NCI-H1105 (cell line): Measurements from ENCODE around the gene KIF6.

Source experiments
- DNase-seq: peaks from one replicate; lab custom pipeline; 2025; lab: John Stamatoyannopoulos, UW

The KIF6 gene

DNA sequence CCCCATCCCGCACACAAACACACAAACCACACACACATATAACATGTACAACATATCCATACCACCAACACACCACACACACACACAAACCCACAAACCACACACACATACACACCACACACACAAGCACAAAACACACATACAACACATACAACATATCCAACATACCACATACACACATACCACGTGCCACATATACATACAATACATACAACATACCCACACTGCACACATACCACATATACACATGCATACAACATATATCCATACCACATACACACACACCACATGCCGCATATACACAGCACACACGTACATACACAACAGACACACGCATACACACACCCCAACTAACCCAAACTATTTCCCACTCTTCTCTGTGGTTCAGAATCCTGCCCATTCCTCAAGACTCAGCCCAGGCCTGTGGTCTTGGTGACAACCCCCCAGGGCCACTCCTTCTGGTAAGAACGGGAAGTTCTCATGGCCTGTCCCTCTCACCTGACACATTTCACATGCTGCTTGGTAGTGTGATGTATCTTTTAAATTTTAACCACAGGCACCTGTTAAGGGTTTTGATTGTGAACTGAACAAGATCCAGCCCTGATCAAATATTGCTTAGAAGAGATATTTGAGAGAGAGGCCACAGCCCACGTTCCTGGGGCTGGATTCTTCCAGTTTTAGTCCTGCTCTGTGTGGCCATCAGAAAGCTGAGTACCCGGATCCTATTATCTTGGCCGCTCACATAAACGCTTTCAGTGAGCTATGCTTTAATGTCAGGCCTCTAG is 346.8 kb downstream of the KIF6 start:
- no peak for DNase-seq

DNA sequence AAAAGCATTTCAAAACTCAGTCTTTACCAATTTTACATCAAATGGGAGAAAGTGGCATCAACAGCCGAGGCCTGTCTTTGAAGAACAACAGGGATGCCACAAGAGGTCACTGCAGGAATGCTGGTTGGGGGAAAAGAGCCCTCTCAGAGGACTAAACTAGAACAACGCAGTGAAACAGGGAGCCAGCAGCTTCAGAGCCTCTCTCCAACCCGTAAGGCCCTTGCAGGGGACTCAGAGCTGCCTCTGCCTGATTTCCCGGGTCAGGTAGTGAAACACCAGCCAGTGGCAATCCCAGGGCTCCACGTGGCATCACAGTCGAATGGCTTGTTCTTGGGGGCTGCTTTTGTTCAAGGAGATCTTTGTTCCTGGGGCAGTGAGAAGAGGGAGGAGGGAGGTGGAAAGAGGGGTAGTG is 347.7 kb downstream of the KIF6 start:
- DNase-seq, result no peak

DNA sequence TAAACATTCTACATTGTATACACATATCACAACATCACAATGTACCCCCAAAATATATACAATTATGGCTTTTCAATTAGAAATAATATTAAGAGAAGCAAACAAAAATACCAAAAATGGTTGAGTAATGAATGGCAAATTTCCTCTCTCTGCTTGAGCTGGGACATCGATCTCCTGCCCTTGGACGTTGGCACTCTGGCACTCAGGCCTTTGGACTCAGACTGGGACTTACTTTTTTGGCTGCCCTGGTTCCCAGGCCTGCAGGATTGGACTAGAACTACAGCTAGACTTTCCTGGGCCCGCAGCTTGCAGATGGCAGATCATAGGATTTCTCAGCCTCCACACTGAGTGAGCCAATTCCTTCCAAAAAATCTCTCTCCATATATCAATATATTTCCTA is 349.8 kb downstream of the KIF6 start:
- DNase-seq, result no peak

DNA sequence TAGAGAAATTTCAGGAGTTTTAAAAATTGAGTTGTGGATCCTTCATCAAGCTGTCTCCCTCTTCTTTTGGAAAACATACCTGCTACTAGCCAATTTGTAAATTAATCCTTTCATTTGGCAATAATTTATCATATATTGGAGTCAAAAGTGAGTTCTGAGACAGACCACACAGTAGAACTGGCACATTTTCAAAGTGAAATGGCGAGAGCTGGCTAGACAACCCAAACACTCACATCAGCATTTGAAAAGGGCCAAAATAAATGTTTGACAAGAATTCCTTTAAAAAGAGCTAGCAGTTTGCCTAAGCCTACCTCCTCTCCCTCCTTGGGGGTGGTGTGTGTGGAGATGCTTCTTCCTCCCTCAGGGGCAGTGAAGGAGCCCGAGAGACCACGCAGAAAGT is 354.8 kb downstream of the KIF6 start:
- no peak for DNase-seq

DNA sequence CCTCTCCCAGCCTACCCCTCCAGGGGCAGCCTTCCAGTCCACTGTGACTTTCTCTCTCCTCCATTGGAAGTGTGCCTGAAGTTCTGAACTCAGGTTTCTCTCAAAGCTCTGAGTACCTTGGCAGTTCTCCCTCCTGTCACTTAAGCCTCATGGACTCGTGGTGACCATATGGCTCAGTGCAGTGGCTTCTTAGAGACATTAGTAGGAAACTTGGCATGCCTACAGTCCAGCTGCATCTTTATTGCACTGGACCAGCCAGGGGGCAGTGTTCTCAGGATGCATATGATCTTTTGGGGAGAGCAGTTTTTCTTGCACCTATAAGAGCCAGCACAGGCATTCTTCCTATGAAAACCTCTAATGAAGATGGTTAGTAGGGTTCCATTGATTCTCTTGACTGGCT is 355.2 kb downstream of the KIF6 start:
- DNase-seq, result no peak

DNA sequence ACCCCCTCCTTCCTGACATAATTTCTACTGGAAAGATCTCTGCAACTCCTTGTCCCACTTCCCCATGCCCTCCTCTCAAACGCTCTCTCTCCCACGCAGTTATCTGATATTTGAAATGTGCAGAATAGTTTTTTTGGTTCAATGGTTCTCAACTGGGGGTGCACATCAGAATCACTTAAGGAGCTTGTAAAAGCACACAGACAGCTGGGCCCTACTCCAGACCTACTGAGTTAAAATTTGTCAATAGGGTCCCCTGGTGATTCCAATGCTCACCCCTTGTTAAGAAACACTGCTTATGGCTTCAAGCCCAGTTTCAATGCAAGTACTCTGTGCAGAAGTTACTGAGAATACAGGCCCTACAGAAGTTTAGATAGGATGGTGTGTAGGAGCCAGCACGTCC is 357.5 kb downstream of the KIF6 start:
- DNase-seq, result no peak

DNA sequence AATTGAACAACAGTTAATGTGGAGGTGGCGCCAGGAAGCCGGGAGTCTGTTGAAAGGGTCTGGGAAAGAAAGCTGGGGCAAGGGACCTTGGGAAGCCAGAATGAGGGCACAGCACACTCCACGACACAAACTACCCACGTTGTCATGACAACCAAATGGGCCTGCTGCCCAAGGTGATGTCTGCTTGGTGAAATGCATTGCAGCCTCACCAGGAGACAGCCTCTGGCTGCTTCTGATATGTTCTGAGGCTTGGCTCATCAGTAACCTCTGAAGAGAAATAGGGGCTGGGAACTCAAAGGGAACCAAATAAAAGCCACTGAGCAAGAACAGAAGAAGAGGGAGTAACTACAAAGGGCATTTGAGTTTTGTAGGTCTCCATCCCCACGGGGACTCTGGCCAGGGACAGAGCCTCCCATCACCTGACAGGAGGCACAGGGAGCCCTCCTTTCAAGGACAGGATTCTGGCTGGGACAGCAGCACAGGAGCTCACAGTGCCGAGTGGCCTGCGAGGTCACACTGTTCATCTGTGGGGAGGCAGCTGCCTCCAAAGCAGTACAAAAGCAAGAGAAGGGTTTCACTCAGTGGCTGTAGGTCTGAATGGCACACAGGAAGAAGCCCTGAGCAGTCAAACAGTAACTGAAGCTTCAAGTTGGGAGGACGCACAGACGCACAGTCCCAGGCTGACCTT is 358.1 kb downstream of the KIF6 start:
- no peak for DNase-seq

DNA sequence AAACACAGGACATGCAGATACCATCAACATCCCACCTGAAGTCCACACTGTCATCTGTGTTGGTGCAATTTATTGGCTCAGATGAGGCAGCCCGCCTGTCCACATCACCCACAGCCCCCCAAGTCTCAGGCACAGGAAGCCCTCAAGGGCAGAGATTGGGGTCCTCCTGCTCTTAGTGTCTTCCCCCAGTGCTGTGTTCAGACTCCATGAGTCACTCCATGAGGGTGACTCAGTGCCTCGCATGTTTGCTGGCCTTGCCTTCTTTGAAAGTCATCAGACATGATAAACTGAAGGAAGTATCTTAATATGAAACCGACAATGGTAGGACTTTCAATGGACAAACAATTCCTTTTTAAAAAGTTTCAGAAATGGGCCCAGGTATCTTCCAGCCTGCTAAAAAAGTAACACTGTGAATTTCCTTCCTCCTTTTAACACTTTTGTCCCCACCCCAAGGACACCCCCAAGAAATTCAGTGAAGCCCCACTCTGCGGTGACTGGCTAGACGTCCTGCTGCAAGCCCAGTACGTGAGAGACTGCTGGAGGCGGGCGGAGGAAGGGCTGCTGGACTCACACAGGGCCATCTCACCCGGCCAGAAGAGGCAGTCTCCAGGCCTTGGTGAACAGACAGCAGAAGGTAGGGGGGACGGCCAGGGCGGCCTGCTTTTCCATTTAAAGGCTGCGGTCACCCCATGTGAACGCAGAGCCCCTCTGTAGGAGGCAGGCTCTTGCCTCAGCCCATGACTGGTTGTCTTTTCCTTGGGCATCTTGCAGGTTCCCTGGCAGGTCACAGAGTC is 359.7 kb downstream of the KIF6 start:
- no peak for DNase-seq

DNA sequence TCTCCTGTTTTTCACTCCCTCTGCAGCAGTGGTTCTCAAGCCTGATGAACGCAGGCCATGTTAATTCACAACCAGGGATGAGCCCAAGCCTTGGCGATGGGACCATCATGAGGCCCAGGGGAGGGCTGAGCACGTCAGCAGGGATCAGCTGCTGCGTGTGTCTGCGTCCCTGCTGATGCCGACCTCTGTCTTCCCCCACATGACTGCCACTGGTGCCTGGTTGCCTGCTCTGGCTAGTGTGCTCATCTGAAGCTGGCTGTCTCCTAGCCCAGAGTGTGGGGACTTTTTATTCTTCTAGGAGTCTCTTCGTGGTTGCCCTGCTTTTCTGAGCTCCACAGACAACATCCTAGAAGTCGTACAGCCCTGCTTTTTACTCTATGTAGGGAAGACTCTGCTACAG is 361.9 kb downstream of the KIF6 start:
- no peak for DNase-seq

DNA sequence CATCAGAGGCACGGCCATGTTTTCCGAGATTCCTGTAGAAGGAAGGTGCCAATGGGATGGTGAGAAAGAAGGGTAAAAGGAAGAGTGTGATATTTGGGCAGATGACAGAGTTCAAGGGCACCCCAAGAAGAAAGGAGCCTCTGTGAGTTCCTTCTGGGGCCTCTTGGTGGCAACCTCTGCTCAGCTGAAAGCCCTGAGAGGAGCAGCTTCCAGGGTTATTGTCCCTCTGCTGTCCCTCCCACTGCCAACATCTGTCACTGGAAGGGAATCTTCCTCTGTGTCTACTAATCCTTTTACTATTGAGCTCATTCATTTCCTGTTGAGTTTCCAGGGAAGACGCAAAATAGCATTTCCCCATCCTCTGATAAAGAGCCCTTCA is 362.7 kb downstream of the KIF6 start:
- no peak for DNase-seq

DNA sequence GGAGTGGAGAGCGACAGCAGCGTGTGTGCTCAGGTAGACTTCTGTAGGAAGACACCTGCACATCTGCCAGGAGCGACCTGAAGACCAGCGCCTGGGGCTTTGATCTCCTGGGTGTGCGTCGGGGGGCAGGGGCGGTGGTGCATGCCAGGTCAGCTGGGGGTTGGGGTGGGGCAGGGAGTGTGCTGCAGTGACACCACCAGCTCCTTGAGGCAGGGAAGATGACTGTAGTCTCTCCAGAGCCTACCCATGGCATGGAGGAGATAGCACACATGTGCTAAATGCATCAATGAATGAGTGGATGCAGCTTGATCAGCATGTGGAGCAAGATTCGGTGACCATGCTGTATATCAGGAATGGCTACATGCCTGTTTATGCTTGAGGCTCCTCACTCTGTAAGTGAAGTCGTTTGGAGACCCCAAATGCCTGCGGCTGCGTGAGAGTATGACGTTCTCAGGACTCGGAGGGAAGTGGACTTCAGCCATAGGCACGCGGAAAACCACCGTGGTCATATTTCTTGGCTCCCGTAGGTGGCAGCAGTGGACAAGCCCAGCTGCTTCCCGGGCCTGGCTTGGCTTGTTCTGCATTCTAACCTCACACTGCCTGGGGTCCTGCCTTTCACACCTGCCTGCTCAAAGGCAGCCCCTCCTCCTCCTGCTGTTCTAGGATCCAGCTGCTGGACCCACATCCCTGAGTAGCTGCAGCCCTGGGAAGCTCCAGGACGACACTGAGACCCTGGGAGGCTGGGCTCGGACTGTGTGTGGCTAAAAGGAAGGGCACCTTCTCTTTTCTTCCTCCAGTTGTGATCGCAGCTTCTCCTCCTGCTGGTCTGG is 363.3 kb downstream of the KIF6 start:
- DNase-seq, result peak; percentile 80

DNA sequence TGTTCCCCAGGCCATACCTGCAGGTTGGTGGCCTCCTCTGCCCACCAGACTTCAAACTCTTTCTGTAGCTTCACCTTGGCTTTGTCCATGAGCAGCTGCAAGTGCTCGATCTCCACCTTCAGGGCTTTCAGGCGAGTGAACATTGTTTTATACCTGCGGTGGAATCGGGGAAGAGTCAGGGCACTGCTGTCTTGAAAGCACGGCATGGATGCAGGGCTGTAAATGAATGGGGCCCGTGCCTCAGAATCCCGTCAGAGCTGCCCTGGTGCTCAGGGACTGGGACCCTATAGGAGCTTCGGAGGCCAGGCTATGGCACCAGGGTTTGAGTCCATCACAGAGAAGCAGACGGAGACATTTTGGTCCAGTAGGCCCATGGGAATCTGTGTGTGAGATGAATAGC is 364.8 kb downstream of the KIF6 start:
- DNase-seq, result no peak

DNA sequence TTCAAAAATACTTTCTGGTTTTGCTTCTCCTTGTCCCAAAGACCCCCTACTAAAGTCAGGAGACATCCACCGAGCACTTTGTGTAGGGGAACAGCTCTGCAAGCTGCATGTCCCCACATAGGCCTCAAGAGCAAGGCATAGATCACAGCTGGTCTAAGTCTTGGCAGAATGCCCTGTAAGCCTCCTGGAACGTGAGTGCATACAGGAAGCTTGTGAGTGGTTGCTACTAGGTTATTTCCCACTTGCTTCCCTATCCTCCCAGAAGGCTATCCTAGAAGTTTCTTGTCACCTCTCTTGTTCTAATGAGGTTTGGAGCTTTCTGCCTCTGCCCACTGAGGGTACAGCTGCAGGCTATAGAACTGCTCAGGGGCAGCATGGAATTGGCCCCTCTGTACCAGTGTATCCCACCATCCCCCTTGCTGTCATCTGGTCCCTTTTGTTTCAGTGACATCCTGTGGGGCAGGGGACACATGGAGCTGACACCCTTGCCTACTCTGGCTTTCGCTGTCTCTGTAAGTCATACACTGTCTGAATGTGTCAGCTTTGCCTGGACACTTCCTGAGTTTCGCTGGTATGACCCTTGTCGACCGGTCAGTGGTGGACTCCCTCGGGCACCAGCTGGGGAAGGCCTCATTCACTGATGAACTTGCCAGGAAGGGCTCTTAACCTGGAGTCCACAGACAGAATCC is 367.1 kb downstream of the KIF6 start:
- DNase-seq, result peak; percentile 82

DNA sequence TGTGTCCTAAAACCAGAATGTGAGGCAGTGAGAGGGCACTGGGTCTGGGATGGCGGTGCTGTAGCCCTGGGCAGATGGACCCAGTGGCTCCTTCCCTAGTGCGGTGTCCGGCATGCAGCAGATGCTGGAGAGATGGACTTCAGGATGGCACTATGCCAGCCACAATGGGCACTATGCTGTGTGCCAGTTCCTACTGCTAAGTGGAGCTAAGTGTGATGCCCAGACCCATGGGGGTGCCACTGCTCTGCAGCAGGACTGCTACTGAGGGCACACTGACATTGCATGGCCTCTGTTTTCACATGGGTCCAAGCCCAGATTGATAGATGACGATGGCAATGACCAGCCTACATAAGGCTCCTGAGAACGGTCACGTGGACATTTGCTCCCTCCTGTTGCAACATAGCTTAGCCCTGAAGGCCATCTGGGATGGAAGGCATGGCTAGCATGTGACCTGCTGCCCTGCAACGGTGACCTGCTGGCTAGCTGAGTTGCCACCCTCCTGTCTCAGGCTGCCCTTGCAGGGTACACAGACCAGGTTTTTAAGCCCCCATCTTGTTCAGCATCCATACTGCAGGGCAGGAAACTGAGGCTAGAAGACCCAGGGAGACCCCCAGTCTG is 371.4 kb downstream of the KIF6 start:
- no peak for DNase-seq

DNA sequence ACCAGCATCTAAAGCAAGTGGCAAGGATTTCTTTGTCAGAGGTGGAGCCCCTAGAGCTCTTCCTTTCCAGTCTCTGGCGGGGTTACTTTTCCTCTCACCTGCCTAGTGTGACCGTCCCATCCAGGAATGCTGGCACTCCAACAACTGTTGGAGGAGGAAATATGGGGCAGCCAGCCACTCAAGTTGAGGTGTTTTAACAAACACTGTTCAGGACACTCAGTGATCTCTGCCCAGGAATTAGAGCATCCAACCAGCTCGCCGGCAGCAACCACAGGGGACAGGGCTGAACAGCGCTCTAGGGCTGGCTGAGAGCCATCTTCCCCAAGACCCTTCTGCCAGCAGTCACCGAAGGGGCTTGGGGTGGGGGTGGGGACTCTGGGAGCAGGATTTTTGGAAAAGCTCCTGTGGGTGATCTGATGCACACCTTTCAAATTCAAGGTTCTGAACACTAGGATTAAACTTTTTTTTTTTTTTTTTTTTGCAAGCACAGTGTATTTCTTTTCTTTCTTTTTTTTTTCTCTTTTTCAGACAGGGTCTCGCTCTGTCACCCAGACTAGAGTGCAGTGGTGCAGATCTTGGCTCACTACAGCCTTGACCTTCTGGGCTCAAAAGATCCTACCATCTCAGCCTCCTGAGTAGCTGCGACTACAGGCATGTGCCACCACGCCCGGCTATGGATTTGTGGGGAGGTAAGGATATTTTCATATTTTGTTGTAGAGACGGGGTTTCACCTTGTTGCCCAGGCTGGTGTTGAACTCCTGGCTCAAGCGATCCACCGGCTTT is 374.3 kb downstream of the KIF6 start:
- DNase-seq, result no peak

DNA sequence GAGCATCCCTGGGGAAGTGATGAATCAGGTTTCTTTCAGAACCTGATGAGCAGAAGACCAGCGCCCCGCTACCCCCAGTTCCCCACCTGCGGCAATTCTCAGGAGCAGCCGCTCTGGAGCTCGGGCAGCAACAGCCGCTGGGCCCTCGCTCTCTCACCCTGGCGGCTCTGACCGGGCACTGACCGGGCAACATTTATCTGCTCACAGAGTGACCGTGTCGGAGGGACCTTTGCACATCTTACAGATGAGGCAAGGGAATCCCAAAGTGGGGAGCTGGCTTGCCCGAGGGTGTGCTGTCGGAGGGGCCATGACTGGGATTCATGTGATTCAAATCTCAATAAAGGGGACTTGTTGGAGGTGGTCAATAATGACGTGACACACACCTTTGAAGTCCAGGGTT is 376.5 kb downstream of the KIF6 start:
- DNase-seq, result no peak

DNA sequence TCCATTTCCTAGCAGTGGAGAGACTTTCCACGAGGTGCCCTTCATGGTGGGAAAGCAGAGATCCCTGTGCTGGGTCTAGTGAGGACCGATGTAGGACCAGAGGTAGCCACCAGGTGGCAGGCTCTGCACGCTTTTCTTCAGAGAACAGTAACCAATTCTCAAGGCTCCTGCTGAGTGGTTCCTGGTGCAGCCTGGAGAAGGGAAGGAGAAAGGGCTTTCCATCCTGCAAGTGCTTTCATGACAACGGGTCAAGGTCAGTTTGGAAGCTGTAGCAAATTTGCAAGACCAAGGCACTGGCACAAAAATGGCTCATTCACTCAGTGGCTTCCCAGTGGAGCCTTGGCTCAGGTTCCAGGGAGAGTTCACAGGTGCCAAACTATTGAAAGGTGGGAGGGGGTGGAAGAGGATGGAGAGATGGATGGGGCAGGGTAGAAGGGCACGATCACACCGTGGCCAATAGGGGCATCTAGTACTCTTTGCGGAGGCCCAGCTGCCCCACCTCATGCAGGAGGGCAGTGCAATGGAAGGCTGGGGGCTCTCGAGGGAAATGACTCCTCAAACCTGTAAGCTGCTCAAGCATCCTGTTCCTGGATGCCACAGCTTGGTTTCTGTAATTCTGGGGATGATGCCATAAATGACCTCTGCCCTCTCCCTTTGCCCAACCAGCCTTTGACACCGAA is 377.2 kb downstream of the KIF6 start:
- DNase-seq, result peak; percentile 45

DNA sequence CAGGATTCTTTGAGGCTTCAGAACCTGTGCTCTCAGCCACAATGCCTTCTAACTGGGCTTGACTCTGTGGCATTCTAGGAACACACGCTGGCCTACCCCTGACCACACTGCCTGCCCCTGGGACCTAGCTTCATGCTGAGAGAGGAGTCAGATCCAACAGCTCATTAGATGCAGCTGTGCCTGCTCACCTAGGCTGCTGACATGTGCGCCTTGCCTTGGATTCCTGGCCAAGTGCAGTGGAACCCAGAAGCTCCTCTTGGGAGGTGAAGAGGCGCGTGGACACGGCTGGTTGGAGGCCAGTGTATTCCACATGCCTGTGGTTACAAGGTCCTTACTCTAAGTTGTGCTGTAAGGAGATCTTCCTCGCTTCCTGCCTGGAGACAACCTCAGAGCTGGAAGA is 378.0 kb downstream of the KIF6 start:
- DNase-seq, result no peak

DNA sequence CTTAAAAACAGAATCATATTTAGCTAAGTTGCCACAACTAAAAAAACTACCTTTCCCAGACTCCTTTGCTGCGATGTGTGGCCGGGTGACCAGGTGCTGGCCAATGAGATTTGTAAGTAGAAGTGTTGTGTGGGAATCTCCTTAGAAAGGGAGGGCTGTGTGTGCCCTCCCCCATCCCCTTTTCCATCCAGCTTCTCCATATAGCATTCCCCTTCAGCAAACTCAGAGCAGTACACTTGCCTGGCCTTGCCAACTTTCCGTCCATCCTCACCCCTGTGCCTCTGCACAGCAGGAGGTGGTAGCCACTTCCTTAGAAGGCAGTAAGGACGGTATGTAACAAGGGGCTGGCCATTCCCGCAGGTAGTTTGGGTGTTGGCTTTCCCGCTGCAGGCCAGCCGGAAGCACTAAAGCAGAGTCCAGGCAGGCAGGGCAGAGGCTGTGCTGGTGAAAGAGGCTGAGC is 380.4 kb downstream of the KIF6 start:
- DNase-seq, result no peak
